Measurements from ENCODE around the gene ZNF428. TPM values are rescaled to one million over a fixed set of nuclear protein-coding genes. Genes with fewer than 3 reads are reported as not detected.

Gene ZNF428
- total and polyA plus RNA-seq, 2 of the 4 experiments (the other 2 are of a cell fraction), result 9.9 to 32.3 TPM

DNA sequence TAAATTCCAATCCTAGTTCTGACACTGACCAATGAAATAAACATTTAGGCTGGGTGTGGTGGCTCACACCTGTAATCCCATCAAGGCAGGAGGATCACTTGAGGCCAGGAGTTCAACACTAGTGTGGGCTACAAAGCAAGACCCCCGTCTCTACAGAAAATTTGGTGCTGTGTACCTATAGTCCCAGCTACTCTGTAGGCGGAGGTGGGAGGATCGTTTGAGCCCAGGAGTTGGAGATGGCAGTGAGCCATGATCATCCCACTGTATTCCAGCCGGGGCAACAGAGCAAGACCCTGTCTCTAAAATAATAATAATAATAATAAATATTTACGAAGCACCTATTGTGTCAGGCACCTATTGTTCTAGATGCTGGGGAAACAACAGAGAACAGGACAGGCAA lies 30.2 kb downstream of the ZNF428 start:
- Histone ChIP-seq H3K9ac (ENCODE audit: low read depth, low read length) (no peak overlapping the region), H3K56ac (ENCODE audit: extremely low read depth, insufficient read depth, low read length) (no peak overlapping the region), H4K20me1 (ENCODE audit: insufficient read depth, low read length) (peaks cover 10% of the 10 kb centered on the region), H3K9me3 (ENCODE audit: control insufficient read depth, insufficient read depth, low read length) (no peaks in the 10 kb centered on the region), H4K91ac (ENCODE audit: insufficient read depth, low read depth, low read length) (no peak overlapping the region), H2BK120ac (ENCODE audit: low read depth, low read length) (no peak overlapping the region), H2AFZ (replicated peaks; ENCODE audit: low read length, poor library complexity) (no peak overlapping the region), H4K5ac (ENCODE audit: low read depth, low read length) (no peak overlapping the region), H3K36me3 (ENCODE audit: control insufficient read depth, insufficient read depth, low read length) (peaks cover 50% of the 10 kb centered on the region), H3K79me1 (ENCODE audit: low read depth in 1 of 2, low read length in 2 of 2) (peaks cover 19 to 59% of the 10 kb centered on the region in 2 experiments), H4K8ac (ENCODE audit: low read depth in 2 of 2, low read length in 2 of 2) (no peak overlapping the region), H3K9me1 (ENCODE audit: insufficient read depth, low read length) (peaks cover 8% of the 10 kb centered on the region; the same call in 1 of the 2 replicates), H3K14ac (replicated peaks; ENCODE audit: low read depth, low read length) (no peak overlapping the region), H2BK5ac (ENCODE audit: low read depth, low read length, poor library complexity, severe bottlenecking) (no peak overlapping the region), H2AK9ac (replicated peaks; ENCODE audit: low read depth, low read length, poor library complexity) (no peak overlapping the region), H3K23ac (ENCODE audit: low read depth, low read length) (no peak overlapping the region), H3K4me1 (ENCODE audit: control insufficient read depth, insufficient read depth, low read length) (peaks cover 1% of the 10 kb centered on the region; the same call in 1 of the 2 replicates), H3K4ac (ENCODE audit: low read depth, low read length) (no peak overlapping the region), H2BK15ac (ENCODE audit: low read depth, low read length) (no peak overlapping the region), H2BK20ac (ENCODE audit: low read depth, low read length) (no peak overlapping the region), H3K27me3 (ENCODE audit: control insufficient read depth, insufficient read depth, low read length) (no peaks in the 10 kb centered on the region), H3K4me2 (ENCODE audit: low read depth, low read length) (no peak overlapping the region), H3K4me3 (ENCODE audit: insufficient read depth, low read depth, low read length) (no peak overlapping the region), H3K27ac (ENCODE audit: insufficient read depth, low read length) (no peak overlapping the region), H2AK5ac (ENCODE audit: low read depth, low read length) (no peak overlapping the region), H3K18ac (ENCODE audit: low read depth, low read length) (no peak overlapping the region)
- intact Hi-C loops (cut with micrococcal nuclease), result no loop called here
- TF ChIP-seq RAD21 (IDR thresholded peaks at IDR 0.05; ENCODE audit: low read length) (no peak), CHD1 (IDR thresholded peaks at IDR 0.05; ENCODE audit: low read depth, low read length) (no peak), MAZ (IDR thresholded peaks at IDR 0.05; ENCODE audit: borderline replicate concordance, low read depth, low read length) (no peak), FOS (IDR thresholded peaks at IDR 0.05; ENCODE audit: low read depth, low read length) (no peak), POLR2A (IDR thresholded peaks at IDR 0.05; ENCODE audit: low read depth, low read length) (no peak), RCOR1 (IDR thresholded peaks at IDR 0.05; ENCODE audit: insufficient replicate concordance, low read length) (no peak), CEBPB (IDR thresholded peaks at IDR 0.05; ENCODE audit: low read depth, low read length) (no peak), SMC3 (IDR thresholded peaks at IDR 0.05; ENCODE audit: low read depth, low read length) (no peak), BHLHE40 (IDR thresholded peaks at IDR 0.05; ENCODE audit: low read depth, low read length) (no peak), RFX5 (IDR thresholded peaks at IDR 0.05; ENCODE audit: low read depth, low read length) (no peak), MAFK (IDR thresholded peaks at IDR 0.05; ENCODE audit: low read depth, low read length) (no peak), MXI1 (IDR thresholded peaks at IDR 0.05; ENCODE audit: borderline replicate concordance, low read depth, low read length) (no peak), NFE2L2 (IDR thresholded peaks at IDR 0.05; ENCODE audit: low read depth, low read length) (no peak)
- TF ChIP-seq, protein P1, sequence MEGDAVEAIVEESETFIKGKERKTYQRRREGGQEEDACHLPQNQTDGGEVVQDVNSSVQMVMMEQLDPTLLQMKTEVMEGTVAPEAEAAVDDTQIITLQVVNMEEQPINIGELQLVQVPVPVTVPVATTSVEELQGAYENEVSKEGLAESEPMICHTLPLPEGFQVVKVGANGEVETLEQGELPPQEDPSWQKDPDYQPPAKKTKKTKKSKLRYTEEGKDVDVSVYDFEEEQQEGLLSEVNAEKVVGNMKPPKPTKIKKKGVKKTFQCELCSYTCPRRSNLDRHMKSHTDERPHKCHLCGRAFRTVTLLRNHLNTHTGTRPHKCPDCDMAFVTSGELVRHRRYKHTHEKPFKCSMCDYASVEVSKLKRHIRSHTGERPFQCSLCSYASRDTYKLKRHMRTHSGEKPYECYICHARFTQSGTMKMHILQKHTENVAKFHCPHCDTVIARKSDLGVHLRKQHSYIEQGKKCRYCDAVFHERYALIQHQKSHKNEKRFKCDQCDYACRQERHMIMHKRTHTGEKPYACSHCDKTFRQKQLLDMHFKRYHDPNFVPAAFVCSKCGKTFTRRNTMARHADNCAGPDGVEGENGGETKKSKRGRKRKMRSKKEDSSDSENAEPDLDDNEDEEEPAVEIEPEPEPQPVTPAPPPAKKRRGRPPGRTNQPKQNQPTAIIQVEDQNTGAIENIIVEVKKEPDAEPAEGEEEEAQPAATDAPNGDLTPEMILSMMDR (conservative IDR thresholded peaks at IDR 0.05; ENCODE audit: low read depth, low read length), result no peak
- TF ChIP-seq, protein P2, sequence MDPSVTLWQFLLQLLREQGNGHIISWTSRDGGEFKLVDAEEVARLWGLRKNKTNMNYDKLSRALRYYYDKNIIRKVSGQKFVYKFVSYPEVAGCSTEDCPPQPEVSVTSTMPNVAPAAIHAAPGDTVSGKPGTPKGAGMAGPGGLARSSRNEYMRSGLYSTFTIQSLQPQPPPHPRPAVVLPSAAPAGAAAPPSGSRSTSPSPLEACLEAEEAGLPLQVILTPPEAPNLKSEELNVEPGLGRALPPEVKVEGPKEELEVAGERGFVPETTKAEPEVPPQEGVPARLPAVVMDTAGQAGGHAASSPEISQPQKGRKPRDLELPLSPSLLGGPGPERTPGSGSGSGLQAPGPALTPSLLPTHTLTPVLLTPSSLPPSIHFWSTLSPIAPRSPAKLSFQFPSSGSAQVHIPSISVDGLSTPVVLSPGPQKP (IDR thresholded peaks at IDR 0.05; ENCODE audit: borderline replicate concordance, low read depth, low read length), result no peak
- TF ChIP-seq, protein P3, sequence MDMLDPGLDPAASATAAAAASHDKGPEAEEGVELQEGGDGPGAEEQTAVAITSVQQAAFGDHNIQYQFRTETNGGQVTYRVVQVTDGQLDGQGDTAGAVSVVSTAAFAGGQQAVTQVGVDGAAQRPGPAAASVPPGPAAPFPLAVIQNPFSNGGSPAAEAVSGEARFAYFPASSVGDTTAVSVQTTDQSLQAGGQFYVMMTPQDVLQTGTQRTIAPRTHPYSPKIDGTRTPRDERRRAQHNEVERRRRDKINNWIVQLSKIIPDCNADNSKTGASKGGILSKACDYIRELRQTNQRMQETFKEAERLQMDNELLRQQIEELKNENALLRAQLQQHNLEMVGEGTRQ (IDR thresholded peaks at IDR 0.05; ENCODE audit: low read depth, low read length), result no peak
- ATAC-seq (ENCODE audit: low read depth) (no peak), DNase-seq (no peak)
- ChIA-PET POLR2A (ENCODE audit: unreplicated experiment) (no interaction called here), CTCF (no interaction called here)
- in situ Hi-C loops (cut with MboI; ENCODE audit: low sequenced_read_pairs), result no loop called here
- no TSS peak for BruUV-seq (replicated peaks)
- WGBS, 2 experiments (ENCODE audit: extremely low coverage in 2 of 2, insufficient read length in 1 of 2), result no CpG with 5 or more reads among the region's 5 CpGs
- dilution Hi-C loops (cut with HindIII; ENCODE audit: low sequenced_read_pairs, unreplicated experiment), result no loop called here

All from IMR-90 (cell line).